ENCODE measurements around the gene JAG1.

GRCh38 chr20:10610251-10610650 lies 63.5 kb downstream of the JAG1 start:
- TF ChIP-seq CTCF (IDR thresholded peaks at IDR 0.05) = no peak
- TF ChIP-seq POLR2A (IDR thresholded peaks at IDR 0.05) = no peak
